Kidney capillary endothelial cell (primary cell): ENCODE results near the gene DISP3.

Experiments
- DNase-seq: peaks from one replicate; pipeline ENCODE4 v3.0.0-alpha.2; 2018; ENCODE audit warnings: low spot score

Gene DISP3

GRCh38 chr1:11529330-11529729, 50.4 kb downstream of the DISP3 start:
- no peak for DNase-seq

- no peak for DNase-seq
Measured at GRCh38 chr1:11529763-11530730, 51.1 kb downstream of the DISP3 start.

- no peak for DNase-seq
Measured at GRCh38 chr1:11530731-11531311, 51.9 kb downstream of the DISP3 start.

- no peak for DNase-seq
Measured at GRCh38 chr1:11531314-11531870, 52.4 kb downstream of the DISP3 start.

- DNase-seq: no peak
Measured at GRCh38 chr1:11531943-11532342, 53.0 kb downstream of the DISP3 start.

GRCh38 chr1:11533790-11534787, 55.1 kb downstream of the DISP3 start:
- no peak for DNase-seq

- no peak for DNase-seq
Measured at GRCh38 chr1:11534846-11535245, 55.9 kb downstream of the DISP3 start.

- no peak for DNase-seq
Measured at GRCh38 chr1:11535316-11535715, 56.4 kb downstream of the DISP3 start.

GRCh38 chr1:11535761-11536572, 57.0 kb downstream of the DISP3 start:
- DNase-seq: no peak

GRCh38 chr1:11536573-11537379, 57.8 kb downstream of the DISP3 start:
- DNase-seq: no peak

- DNase-seq: no peak
Measured at GRCh38 chr1:11537380-11537764, 58.4 kb downstream of the DISP3 start.

- no peak for DNase-seq
Measured at GRCh38 chr1:11537854-11538591, 59.1 kb downstream of the DISP3 start.

GRCh38 chr1:11538886-11539285, 59.9 kb downstream of the DISP3 start:
- DNase-seq: no peak

- no peak for DNase-seq
Measured at GRCh38 chr1:11539850-11540772, 61.2 kb downstream of the DISP3 start.

GRCh38 chr1:11540773-11541160, 61.8 kb downstream of the DISP3 start:
- no peak for DNase-seq

- DNase-seq: no peak
Measured at GRCh38 chr1:11541236-11541635, 62.3 kb downstream of the DISP3 start.

GRCh38 chr1:11541956-11542355, 63.0 kb downstream of the DISP3 start:
- no peak for DNase-seq

GRCh38 chr1:11543392-11543791, 64.4 kb downstream of the DISP3 start:
- DNase-seq: no peak
